IMR-90 (cell line): ENCODE measurements around the gene PEAK1. TPM values are rescaled to one million over a fixed set of nuclear protein-coding genes. Genes with fewer than 3 reads are reported as not detected.

Experiments
- ATAC-seq: fragments of 200-7000 bp; cut with Tn5 transposase; 2 replicates; pipeline ENCODE4 v1.9.1; 2020; ENCODE audit warnings: low read depth, mild to moderate bottlenecking, moderate library complexity
- BruUV-seq: library from RNA; stranded (reverse); fragments of 400-500 nt; replicated peaks from 2 replicates; lab custom pipeline; 2021; lab: Mats Ljungman, UMichigan
- CTCF ChIA-PET: fragments of 300-600 bp; formaldehyde crosslinking; extraction: SDS; loops from one replicate; lab custom pipeline; 2021; ENCODE audit warnings: antibody characterized with exemption; lab: Yijun Ruan, JAX
- POLR2A ChIA-PET: fragments of 300-600 bp; sonication (Branson Sonifier 250); formaldehyde crosslinking; loops from one replicate; lab custom pipeline; 2022; ENCODE audit warnings: antibody characterized with exemption; ENCODE audit not compliant: unreplicated experiment; lab: Charles Lee
- DNase-seq: peaks from one replicate; pipeline ENCODE4 v3.0.0; 2013
- H2AFZ ChIP-seq: replicated peaks from 2 replicates; pipeline ENCODE3; 2013; ENCODE audit warnings: low read length, mild to moderate bottlenecking; ENCODE audit not compliant: poor library complexity
- H2AK5ac ChIP-seq: 2 replicates; pipeline ENCODE4 v1.6.1; 2013; ENCODE audit warnings: low read depth, low read length, inconsistent platforms
- H2AK9ac ChIP-seq: replicated peaks from 2 replicates; pipeline ENCODE3; 2013; ENCODE audit warnings: mild to moderate bottlenecking, low read depth, low read length, moderate library complexity; ENCODE audit not compliant: poor library complexity
- H2BK120ac ChIP-seq: 2 replicates; pipeline ENCODE4 v1.6.1; 2013; ENCODE audit warnings: low read depth, low read length, inconsistent platforms
- H2BK15ac ChIP-seq: 3 replicates; pipeline ENCODE4 v1.6.1; 2013; ENCODE audit warnings: low read depth, low read length, inconsistent platforms
- H2BK20ac ChIP-seq: 2 replicates; pipeline ENCODE4 v1.6.1; 2013; ENCODE audit warnings: low read depth, mild to moderate bottlenecking, inconsistent platforms, low read length, moderate library complexity
- H2BK5ac ChIP-seq: 2 replicates; pipeline ENCODE4 v1.6.1; 2013; ENCODE audit warnings: mild to moderate bottlenecking, low read depth, low read length, inconsistent platforms; ENCODE audit not compliant: poor library complexity, severe bottlenecking
- H3K14ac ChIP-seq: replicated peaks from 2 replicates; pipeline ENCODE4 v1.6.1; 2013; ENCODE audit warnings: low read depth, low read length, inconsistent platforms
- H3K18ac ChIP-seq: 2 replicates; pipeline ENCODE4 v1.6.1; 2013; ENCODE audit warnings: low read depth, low read length, control low read depth
- H3K23ac ChIP-seq: 2 replicates; pipeline ENCODE4 v1.6.1; 2013; ENCODE audit warnings: low read depth, low read length, inconsistent platforms
- H3K27ac ChIP-seq: 2 replicates; pipeline ENCODE4 v1.5.1; 2013; ENCODE audit warnings: mild to moderate bottlenecking, control low read depth, low read length; ENCODE audit not compliant: insufficient read depth
- H3K27me3 ChIP-seq: 2 replicates; pipeline ENCODE4 v1.6.1; 2013; ENCODE audit warnings: low read length; ENCODE audit not compliant: control insufficient read depth, insufficient read depth
- H3K36me3 ChIP-seq: 2 replicates; pipeline ENCODE4 v1.6.1; 2013; ENCODE audit warnings: low read length, mixed read lengths; ENCODE audit not compliant: control insufficient read depth, insufficient read depth
- H3K4ac ChIP-seq: 2 replicates; pipeline ENCODE4 v1.6.1; 2013; ENCODE audit warnings: low read depth, low read length, inconsistent platforms
- H3K4me1 ChIP-seq: 2 replicates; pipeline ENCODE4 v1.6.1; 2013; ENCODE audit warnings: low read length, mixed read lengths; ENCODE audit not compliant: control insufficient read depth, insufficient read depth
- H3K4me2 ChIP-seq: 2 replicates; pipeline ENCODE4 v1.6.1; 2013; ENCODE audit warnings: low read depth, mild to moderate bottlenecking, control low read depth, low read length, moderate library complexity
- H3K4me3 ChIP-seq: 2 replicates; pipeline ENCODE4 v1.5.1; 2013; ENCODE audit warnings: low read depth, mild to moderate bottlenecking, control low read depth, low read length, moderate library complexity; ENCODE audit not compliant: insufficient read depth
- H3K56ac ChIP-seq: 2 replicates; pipeline ENCODE4 v1.6.1; 2013; ENCODE audit warnings: low read length, inconsistent platforms; ENCODE audit not compliant: insufficient read depth; ENCODE audit errors: extremely low read depth
- H3K79me1 ChIP-seq, 2 experiments: 2 replicates each; pipeline ENCODE4 v1.6.1; 2013; ENCODE audit warnings: low read length in 2 of 2, inconsistent platforms in 1 of 2, low read depth in 1 of 2
- H3K9ac ChIP-seq: 2 replicates; pipeline ENCODE4 v1.6.1; 2013; ENCODE audit warnings: low read depth, low read length, control low read depth
- H3K9me1 ChIP-seq: 2 replicates; pipeline ENCODE4 v1.6.1; 2013; ENCODE audit warnings: low read length, inconsistent platforms; ENCODE audit not compliant: insufficient read depth
- H3K9me3 ChIP-seq: 2 replicates; pipeline ENCODE4 v1.6.1; 2013; ENCODE audit warnings: low read length; ENCODE audit not compliant: control insufficient read depth, insufficient read depth
- H4K20me1 ChIP-seq: 2 replicates; pipeline ENCODE4 v1.6.1; 2013; ENCODE audit warnings: low read length, inconsistent platforms; ENCODE audit not compliant: insufficient read depth
- H4K5ac ChIP-seq: 2 replicates; pipeline ENCODE4 v1.6.1; 2013; ENCODE audit warnings: mild to moderate bottlenecking, low read depth, low read length, control low read depth
- H4K8ac ChIP-seq, 2 experiments: 2 replicates each; pipeline ENCODE4 v1.6.1; 2013; ENCODE audit warnings: low read depth in 2 of 2, low read length in 2 of 2, control low read depth in 1 of 2, inconsistent platforms in 1 of 2
- H4K91ac ChIP-seq: 2 replicates; pipeline ENCODE4 v1.6.1; 2013; ENCODE audit warnings: low read depth, low read length, inconsistent platforms; ENCODE audit not compliant: insufficient read depth
- BHLHE40 ChIP-seq: fragments of 150-350 bp; IDR thresholded peaks from 2 replicates; pipeline ENCODE4 v1.6.1; 2016; ENCODE audit warnings: mild to moderate bottlenecking, low read depth, low read length
- CEBPB ChIP-seq: IDR thresholded peaks from 2 replicates; pipeline ENCODE4 v1.6.1; 2012; ENCODE audit warnings: low read depth, low read length, improper control_type of control experiment
- RCOR1 ChIP-seq: IDR thresholded peaks from 2 replicates; pipeline ENCODE4 v1.6.1; 2012; ENCODE audit warnings: mild to moderate bottlenecking, low read length, improper control_type of control experiment; ENCODE audit not compliant: insufficient replicate concordance
- RFX5 ChIP-seq: IDR thresholded peaks from 2 replicates; pipeline ENCODE4 v1.8.0; 2012; ENCODE audit warnings: low read depth, mild to moderate bottlenecking, low read length, moderate library complexity
- WGBS, 2 experiments: methylation state at CpG; one replicate each; pipeline versions ENCODE4 v1.1.5 to v1.1.7; 2013; ENCODE audit warnings: missing lambda C conversion rate in 2 of 2; ENCODE audit not compliant: insufficient read length in 1 of 2; ENCODE audit errors: extremely low coverage in 2 of 2; 5-methylcytosine and 5-hydroxymethylcytosine counted together
- dilution Hi-C: fragments of 300-500 bp; cut with HindIII; formaldehyde crosslinking; loops from one replicate; pipeline ENCODE4 v1.14.3; 2018; ENCODE audit warnings: low sequenced_read_pairs; ENCODE audit not compliant: unreplicated experiment
- in situ Hi-C: fragments of 300-500 bp; cut with MboI; formaldehyde crosslinking; loops from 3 replicates; pipeline ENCODE4 v1.14.3; 2019; ENCODE audit warnings: low sequenced_read_pairs, inconsistent platforms, mixed read lengths
- intact Hi-C: fragments of 100-400 bp; cut with micrococcal nuclease; formaldehyde crosslinking; loops from 2 replicates; pipeline ENCODE4 v1.10.0; 2022
- polyA plus RNA-seq, 3 experiments: library from polyadenylated mRNA; depleted of rRNA; stranded (reverse); fragments of >200 nt; gene quantifications; 2 replicates each; pipeline ENCODE4 v1.2.3, GENCODE V29; 2012; ENCODE audit warnings: low replicate concordance in 1 of 3
- total RNA-seq: library from RNA; depleted of rRNA; stranded (reverse); fragments of >200 nt; gene quantifications from 2 replicates; pipeline ENCODE4 v1.2.3, GENCODE V29; 2012

PEAK1 gene
- total and polyA plus RNA-seq, 2 of the 4 experiments (the other 2 are of a cell fraction) = 21.5 to 43.9 TPM

DNA sequence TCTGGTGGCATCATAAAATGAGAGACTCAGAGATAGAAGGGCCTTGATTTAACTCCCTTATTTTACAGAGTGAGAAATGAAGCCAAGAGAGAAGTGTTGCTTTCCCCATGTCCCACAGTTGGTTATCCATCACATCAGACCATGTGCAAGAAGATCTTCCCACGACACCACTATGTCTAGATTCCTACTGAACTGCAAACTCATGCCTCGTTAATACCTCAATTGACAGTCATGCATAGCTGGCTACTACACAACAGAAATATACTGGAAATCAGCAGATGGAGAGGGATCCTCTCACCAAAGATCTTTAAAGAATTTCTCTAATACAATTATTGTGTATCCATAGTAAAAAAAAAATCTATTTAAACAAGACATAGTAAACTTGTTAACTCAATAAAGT lies 33.3 kb downstream of the PEAK1 start:
- Histone ChIP-seq H3K36me3 (no peaks in the 10 kb centered on the region), H2AK9ac (no peak overlapping the region), H3K9ac (no peak overlapping the region), H4K8ac (no peak overlapping the region), H3K27me3 (no peaks in the 10 kb centered on the region), H3K4me1 (peaks cover 12% of the 10 kb centered on the region), H2AFZ (no peak overlapping the region), H3K18ac (no peak overlapping the region), H3K4me2 (no peak overlapping the region), H3K23ac (no peak overlapping the region), H2BK120ac (no peak overlapping the region), H2BK5ac (no peak overlapping the region), H4K20me1 (peaks cover 89% of the 10 kb centered on the region), H4K5ac (no peak overlapping the region), H2BK15ac (no peak overlapping the region), H3K9me3 (no peaks in the 10 kb centered on the region), H3K9me1 (peaks cover 14% of the 10 kb centered on the region; the same call in 1 of the 2 replicates), H3K4ac (no peak overlapping the region), H4K91ac (no peak overlapping the region), H3K79me1 (peaks cover 23 to 76% of the 10 kb centered on the region in 2 experiments), H3K4me3 (no peak overlapping the region), H2AK5ac (no peak overlapping the region), H3K56ac (no peak overlapping the region), H3K14ac (no peak overlapping the region), H3K27ac (no peak overlapping the region), H2BK20ac (no peak overlapping the region)
- CTCF ChIA-PET = no interaction called here
- TF ChIP-seq RFX5 = no peak
- TF ChIP-seq BHLHE40 = no peak
- no peak for TF ChIP-seq CEBPB
- TF ChIP-seq RCOR1 = no peak
- DNase-seq (no peak), ATAC-seq (no peak)
- in situ Hi-C loops = no loop called here
- WGBS, 2 experiments = no CpG with 5 or more reads among the region's 2 CpGs
- intact Hi-C loops = no loop called here
- BruUV-seq = no TSS peak
- POLR2A ChIA-PET = no interaction called here
- dilution Hi-C loops = no loop called here
